ENCODE measurements around the gene SLC16A12. TPM values are rescaled to one million over a fixed set of nuclear protein-coding genes. Genes with fewer than 3 reads are reported as not detected.

The SLC16A12 gene
- polyA plus RNA-seq, 1 donor (not counting 4 experiments of a cell fraction or from before 2014, with no cell fraction given): 0.10 TPM

GRCh38 chr10:89523274-89523673 is 12.1 kb downstream of the SLC16A12 start:
- no peaks in the 10 kb centered on the region for H3K36me3 ChIP-seq (ENCODE audit: control insufficient read depth in 2 of 2, extremely low read depth in 1 of 2, insufficient read depth in 2 of 2, low read length in 2 of 2)
- no peak overlapping the region for H3K4me2 ChIP-seq (ENCODE audit: control insufficient read depth, extremely low read depth, insufficient read depth, low read depth, low read length)
- TF ChIP-seq CTCF (optimal IDR thresholded peaks at IDR 0.05 in 1 of 3, IDR thresholded peaks at IDR 0.05 in 1 of 3, conservative IDR thresholded peaks at IDR 0.05 in 1 of 3; ENCODE audit: extremely low read depth in 1 of 3, insufficient read depth in 2 of 3, low read length in 3 of 3) (no peak), EZH2 (IDR thresholded peaks at IDR 0.05; ENCODE audit: low read length) (no peak)
- H3K4me3 ChIP-seq (ENCODE audit: control insufficient read depth in 2 of 3, extremely low read depth in 1 of 3, insufficient read depth in 2 of 3, low read depth in 1 of 3, low read length in 3 of 3): no peak overlapping the region
- H3K27me3 ChIP-seq (ENCODE audit: control insufficient read depth, extremely low read depth, insufficient read depth, low read length): no peaks in the 10 kb centered on the region
- H3K9me3 ChIP-seq (ENCODE audit: control insufficient read depth, low read depth, low read length): no peaks in the 10 kb centered on the region
- no peaks in the 10 kb centered on the region for H4K20me1 ChIP-seq (ENCODE audit: control insufficient read depth, extremely low read depth, insufficient read depth, low read length)
- FAIRE-seq: no peak
- dilution Hi-C loops (cut with MboI; ENCODE audit: extremely low pct_ligation_motif_present, low sequenced_read_pairs): no loop called here
- H3K9ac ChIP-seq (ENCODE audit: control insufficient read depth, extremely low read depth, insufficient read depth, low read length): no peak overlapping the region
- H3K79me2 ChIP-seq (ENCODE audit: control insufficient read depth, insufficient read depth, low read length): no peaks in the 10 kb centered on the region
- peaks cover 4% of the 10 kb centered on the region for H3K4me1 ChIP-seq (ENCODE audit: control insufficient read depth, extremely low read depth, insufficient read depth, low read length)
- no peak for DNase-seq (ENCODE audit: low read depth, low spot score)
- no peak overlapping the region for H3K27ac ChIP-seq (ENCODE audit: control insufficient read depth, insufficient read depth, low read length)
- no peak overlapping the region for H2AFZ ChIP-seq (ENCODE audit: control insufficient read depth, low read length)
- H3K9me1 ChIP-seq (ENCODE audit: control insufficient read depth, extremely low read depth, insufficient read depth, low read length): no peaks in the 10 kb centered on the region

GRCh38 chr10:89522463-89522862 is 12.9 kb downstream of the SLC16A12 start:
- no peak overlapping the region for H3K9ac ChIP-seq (ENCODE audit: control insufficient read depth, extremely low read depth, insufficient read depth, low read length)
- no peak for TF ChIP-seq CTCF (optimal IDR thresholded peaks at IDR 0.05 in 1 of 3, IDR thresholded peaks at IDR 0.05 in 1 of 3, conservative IDR thresholded peaks at IDR 0.05 in 1 of 3; ENCODE audit: extremely low read depth in 1 of 3, insufficient read depth in 2 of 3, low read length in 3 of 3)
- no peak for TF ChIP-seq EZH2 (IDR thresholded peaks at IDR 0.05; ENCODE audit: low read length)
- no peak overlapping the region for H3K4me2 ChIP-seq (ENCODE audit: control insufficient read depth, extremely low read depth, insufficient read depth, low read depth, low read length)
- H3K27ac ChIP-seq (ENCODE audit: control insufficient read depth, insufficient read depth, low read length): no peak overlapping the region
- no peak overlapping the region for H3K4me3 ChIP-seq (ENCODE audit: control insufficient read depth in 2 of 3, extremely low read depth in 1 of 3, insufficient read depth in 2 of 3, low read depth in 1 of 3, low read length in 3 of 3)
- H3K9me1 ChIP-seq (ENCODE audit: control insufficient read depth, extremely low read depth, insufficient read depth, low read length): no peaks in the 10 kb centered on the region
- no peaks in the 10 kb centered on the region for H3K79me2 ChIP-seq (ENCODE audit: control insufficient read depth, insufficient read depth, low read length)
- DNase-seq (ENCODE audit: low read depth, low spot score) (no peak), FAIRE-seq (no peak)
- H3K4me1 ChIP-seq (ENCODE audit: control insufficient read depth, extremely low read depth, insufficient read depth, low read length): peaks cover 4% of the 10 kb centered on the region
- no peaks in the 10 kb centered on the region for H3K9me3 ChIP-seq (ENCODE audit: control insufficient read depth, low read depth, low read length)
- no peaks in the 10 kb centered on the region for H3K36me3 ChIP-seq (ENCODE audit: control insufficient read depth in 2 of 2, extremely low read depth in 1 of 2, insufficient read depth in 2 of 2, low read length in 2 of 2)
- no peak overlapping the region for H2AFZ ChIP-seq (ENCODE audit: control insufficient read depth, low read length)
- dilution Hi-C loops (cut with MboI; ENCODE audit: extremely low pct_ligation_motif_present, low sequenced_read_pairs): no loop called here
- no peaks in the 10 kb centered on the region for H3K27me3 ChIP-seq (ENCODE audit: control insufficient read depth, extremely low read depth, insufficient read depth, low read length)
- H4K20me1 ChIP-seq (ENCODE audit: control insufficient read depth, extremely low read depth, insufficient read depth, low read length): no peaks in the 10 kb centered on the region

Measured in keratinocyte (primary cell).